ENCODE data around the gene MLANA.

MLANA gene

DNA sequence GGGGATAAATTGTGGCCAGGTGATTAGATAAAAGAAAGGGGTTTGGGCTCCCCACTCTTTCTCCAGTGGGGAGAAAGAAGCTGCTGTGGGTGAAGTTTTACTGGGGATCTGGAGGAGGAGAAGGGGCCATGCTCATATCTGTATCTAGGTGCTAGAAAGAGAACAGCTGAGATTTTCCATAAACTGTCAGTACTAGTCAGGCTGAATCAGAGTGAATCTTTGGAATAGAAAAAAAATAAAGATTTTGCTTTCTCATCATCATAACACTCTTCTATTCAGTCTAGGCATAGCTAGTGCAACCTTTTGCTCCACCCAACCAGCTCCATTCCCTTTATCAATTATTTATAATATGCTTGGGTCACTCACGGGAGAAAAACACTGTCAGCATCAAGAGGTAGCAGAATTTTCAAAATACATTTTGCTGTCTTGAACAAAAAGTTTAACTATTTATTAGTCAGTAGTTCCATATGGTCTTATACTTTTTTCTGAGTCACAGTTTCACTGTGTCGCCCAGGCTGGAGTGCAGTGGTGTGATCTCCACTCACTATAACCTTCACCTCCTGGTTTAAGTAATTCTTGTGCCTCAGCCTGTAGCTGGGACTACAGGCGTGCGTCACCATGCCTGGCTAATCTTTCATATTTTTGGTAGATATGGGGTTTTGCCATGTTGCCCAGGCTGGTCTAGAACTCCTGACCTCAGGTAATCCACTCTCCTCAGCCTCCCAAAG, 36.5 kb upstream of the MLANA start:
- DNase-seq (ENCODE audit: low read depth in 1 of 2, low spot score in 1 of 2), result no peak
- Histone ChIP-seq H3K4me3 (replicated peaks; ENCODE audit: insufficient read depth, low read length) (no peak overlapping the region), H3K27ac (replicated peaks) (no peak overlapping the region), H3K27me3 (ENCODE audit: insufficient read depth, poor library complexity, severe bottlenecking) (no peaks in the 10 kb centered on the region)
- TF ChIP-seq REST (IDR thresholded peaks at IDR 0.05; ENCODE audit: insufficient replicate concordance, low read depth), result no peak
- no peak for TF ChIP-seq GABPA (IDR thresholded peaks at IDR 0.05; ENCODE audit: low read depth)
- no peak for TF ChIP-seq CTCF (IDR thresholded peaks at IDR 0.05; ENCODE audit: insufficient read depth, low read length)
- no peak for TF ChIP-seq SPI1 (IDR thresholded peaks at IDR 0.05; ENCODE audit: borderline replicate concordance, low read depth)
- TF ChIP-seq POLR2AphosphoS5 (IDR thresholded peaks at IDR 0.05; ENCODE audit: low read depth), result no peak

- no peak overlapping the region for H3K27ac ChIP-seq (replicated peaks)
- H3K27me3 ChIP-seq (ENCODE audit: insufficient read depth, poor library complexity, severe bottlenecking), result no peaks in the 10 kb centered on the region
- TF ChIP-seq SPI1 (IDR thresholded peaks at IDR 0.05; ENCODE audit: borderline replicate concordance, low read depth) (peak; percentile 88), POLR2AphosphoS5 (IDR thresholded peaks at IDR 0.05; ENCODE audit: low read depth) (no peak), REST (IDR thresholded peaks at IDR 0.05; ENCODE audit: insufficient replicate concordance, low read depth) (no peak), GABPA (IDR thresholded peaks at IDR 0.05; ENCODE audit: low read depth) (no peak), CTCF (IDR thresholded peaks at IDR 0.05; ENCODE audit: insufficient read depth, low read length) (no peak)
- H3K4me3 ChIP-seq (replicated peaks; ENCODE audit: insufficient read depth, low read length), result no peak overlapping the region
- DNase-seq (ENCODE audit: low read depth in 1 of 2, low spot score in 1 of 2), result peak; percentile 49 to 73
Observed at GRCh38 chr9:5857928-5858327, 32.8 kb upstream of the MLANA start.

GRCh38 chr9:5858833-5859232, 31.9 kb upstream of the MLANA start:
- TF ChIP-seq REST (IDR thresholded peaks at IDR 0.05; ENCODE audit: insufficient replicate concordance, low read depth) (no peak), CTCF (IDR thresholded peaks at IDR 0.05; ENCODE audit: insufficient read depth, low read length) (no peak), SPI1 (IDR thresholded peaks at IDR 0.05; ENCODE audit: borderline replicate concordance, low read depth) (no peak), GABPA (IDR thresholded peaks at IDR 0.05; ENCODE audit: low read depth) (no peak), POLR2AphosphoS5 (IDR thresholded peaks at IDR 0.05; ENCODE audit: low read depth) (no peak)
- Histone ChIP-seq H3K27ac (replicated peaks) (no peak overlapping the region), H3K4me3 (replicated peaks; ENCODE audit: insufficient read depth, low read length) (no peak overlapping the region), H3K27me3 (ENCODE audit: insufficient read depth, poor library complexity, severe bottlenecking) (no peaks in the 10 kb centered on the region)
- DNase-seq (ENCODE audit: low read depth in 1 of 2, low spot score in 1 of 2), result no peak
